HS-27A (cell line): ENCODE measurements around the gene ATP8A2.

Experiments
- DNase-seq: peaks from one replicate; pipeline ENCODE4 v3.0.0-alpha.2; 2012; ENCODE audit warnings: low read depth, missing footprints

The ATP8A2 gene

DNA sequence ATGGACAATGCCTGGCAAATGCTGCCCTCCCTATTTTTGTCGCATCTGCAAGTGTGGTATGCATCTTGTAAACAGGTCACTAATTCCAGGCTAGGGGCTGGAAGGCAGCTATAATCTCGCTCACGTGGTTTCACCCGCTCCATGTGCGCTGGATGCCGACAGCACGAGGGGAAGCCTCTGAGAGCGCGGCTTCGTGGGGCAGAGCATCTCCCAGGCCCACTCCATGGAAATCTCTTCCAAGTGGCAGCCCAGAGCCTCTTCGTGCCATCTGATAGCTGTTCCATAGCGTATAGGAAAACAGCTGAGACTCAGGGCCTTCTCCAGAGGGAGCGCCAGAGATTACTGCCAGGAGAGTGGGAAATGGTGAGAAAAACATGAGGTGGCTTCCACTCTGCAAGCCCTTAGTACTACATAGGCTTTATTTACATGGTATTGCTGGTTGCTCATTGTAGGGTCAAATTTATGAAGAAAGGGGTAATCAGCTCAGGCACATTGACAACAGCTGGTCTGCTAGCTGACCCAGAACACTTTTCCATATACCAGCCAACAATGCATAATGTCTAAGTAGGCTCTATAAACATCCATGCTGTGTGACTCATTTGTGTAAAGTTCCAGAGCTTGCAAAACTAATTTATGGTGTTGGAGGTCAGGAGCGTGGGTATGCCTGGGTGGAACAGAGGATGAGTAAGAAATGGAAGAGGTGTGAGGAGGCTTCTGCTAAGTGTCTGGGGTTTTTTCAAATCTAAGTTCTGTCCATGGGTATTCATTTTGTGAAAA lies 514.9 kb downstream of the ATP8A2 start:
- DNase-seq, result no peak

DNA sequence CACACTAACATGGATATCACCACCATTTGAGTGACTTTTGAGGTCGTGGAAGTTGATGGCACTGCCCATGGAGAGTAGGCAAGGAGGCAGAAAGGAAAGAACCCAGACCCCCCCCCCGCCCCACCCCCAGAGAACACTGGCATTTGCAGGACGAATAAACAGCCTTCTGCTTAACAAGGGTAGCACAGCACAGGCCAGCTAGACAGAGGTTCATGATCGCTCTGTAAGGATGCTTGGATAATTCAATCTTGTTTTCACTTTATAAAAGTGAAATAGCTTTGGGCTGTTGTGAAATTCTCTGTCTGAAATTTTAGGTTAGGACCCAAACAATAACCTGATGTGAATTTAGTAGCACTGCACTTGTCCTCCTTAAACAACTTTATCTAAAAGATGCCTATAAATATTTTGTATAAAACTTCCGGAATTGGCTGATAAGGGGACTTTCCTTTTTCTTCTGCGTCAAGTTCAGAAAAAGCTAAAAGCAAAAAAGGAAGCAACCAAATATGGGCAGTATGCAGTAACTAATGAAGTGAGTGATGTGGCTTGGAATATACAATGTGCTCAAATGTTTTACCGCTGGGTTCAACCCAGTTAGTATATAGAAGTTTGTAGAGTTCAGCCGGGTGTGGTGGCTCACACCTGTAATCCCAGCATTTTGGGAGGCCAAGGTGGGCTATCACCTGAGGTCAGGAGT lies 516.3 kb downstream of the ATP8A2 start:
- no peak for DNase-seq

DNA sequence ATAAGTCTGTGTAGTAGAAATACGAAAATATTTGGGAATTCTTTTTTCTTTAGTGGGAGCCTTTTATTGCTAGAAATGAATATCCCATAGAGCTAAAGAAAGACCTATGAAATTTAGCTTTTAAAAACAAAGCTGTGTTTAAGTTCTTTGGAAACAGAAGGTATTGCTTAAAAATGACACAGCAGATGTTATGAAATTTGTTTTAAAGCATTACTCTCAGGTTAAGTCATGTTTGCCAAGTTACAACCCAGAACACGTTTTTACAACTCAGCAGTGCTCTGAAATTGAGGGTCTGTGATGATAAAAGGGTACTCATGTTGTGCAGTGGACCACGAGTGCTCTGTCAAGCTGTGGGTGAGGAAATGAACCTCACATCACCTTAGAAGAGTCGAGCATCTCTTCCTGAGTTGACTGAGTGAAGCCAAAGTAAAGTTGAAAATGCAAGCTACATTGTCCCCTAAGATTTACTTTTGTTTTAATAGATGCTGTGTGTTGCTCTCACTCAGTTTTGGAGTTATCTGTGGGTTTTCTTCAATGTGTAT lies 519.0 kb downstream of the ATP8A2 start:
- DNase-seq, result no peak

DNA sequence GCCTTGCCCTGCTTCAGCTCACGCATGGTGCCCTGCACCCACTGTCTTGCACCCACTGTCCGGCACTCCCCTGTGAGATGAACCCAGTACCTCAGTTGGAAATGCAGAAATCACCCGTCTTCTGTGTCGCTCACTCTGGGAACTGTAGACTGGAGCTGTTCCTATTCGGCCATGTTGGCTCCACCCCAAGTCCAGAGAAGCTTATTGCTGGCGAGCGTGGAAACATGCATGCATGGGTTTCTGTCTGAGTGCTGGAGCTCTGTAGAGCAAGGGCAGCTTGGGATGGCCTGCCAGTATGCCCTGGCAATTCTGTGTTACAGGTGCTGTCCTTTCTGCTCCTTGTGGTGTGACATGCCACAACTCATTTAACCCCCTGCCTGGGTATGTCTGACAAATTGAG lies 527.2 kb downstream of the ATP8A2 start:
- no peak for DNase-seq

DNA sequence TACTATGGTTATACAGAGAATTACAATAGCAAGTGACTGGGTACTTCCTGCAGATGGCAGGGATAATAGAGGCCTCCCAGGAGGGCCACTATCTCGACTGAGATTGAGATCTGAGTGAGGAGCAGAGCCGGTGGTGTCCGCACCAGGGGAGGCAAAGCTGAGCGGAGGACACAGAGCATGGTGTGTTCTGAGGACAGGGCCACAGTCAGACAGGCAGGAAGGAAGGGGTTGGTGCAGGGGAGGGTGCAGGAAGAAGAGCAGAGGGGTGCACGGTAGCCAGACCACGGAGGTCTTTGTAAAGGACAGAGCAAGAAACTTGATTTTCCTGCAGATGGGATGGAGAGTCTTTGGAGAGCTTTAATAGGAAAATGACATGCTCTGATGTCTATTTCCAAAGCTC lies 527.7 kb downstream of the ATP8A2 start:
- no peak for DNase-seq

DNA sequence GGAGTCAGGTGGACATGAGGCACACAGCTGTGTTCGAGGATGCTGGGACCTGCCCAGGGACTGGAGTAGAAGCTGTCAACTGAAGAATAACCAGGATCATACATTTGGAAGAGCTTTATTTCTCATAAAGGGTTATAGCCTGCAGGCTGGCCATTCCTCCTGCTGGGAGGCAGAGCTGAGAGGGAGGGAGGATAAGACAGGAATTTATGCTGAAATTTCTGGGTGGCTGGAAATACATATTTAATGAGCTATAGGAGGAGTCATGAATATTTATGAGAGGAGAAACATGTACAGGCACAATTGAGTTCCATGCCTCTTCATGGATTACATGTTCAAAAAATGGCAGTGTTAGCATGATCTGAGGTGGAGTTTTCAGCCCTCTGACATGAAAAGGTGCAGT lies 528.2 kb downstream of the ATP8A2 start:
- DNase-seq, result no peak

DNA sequence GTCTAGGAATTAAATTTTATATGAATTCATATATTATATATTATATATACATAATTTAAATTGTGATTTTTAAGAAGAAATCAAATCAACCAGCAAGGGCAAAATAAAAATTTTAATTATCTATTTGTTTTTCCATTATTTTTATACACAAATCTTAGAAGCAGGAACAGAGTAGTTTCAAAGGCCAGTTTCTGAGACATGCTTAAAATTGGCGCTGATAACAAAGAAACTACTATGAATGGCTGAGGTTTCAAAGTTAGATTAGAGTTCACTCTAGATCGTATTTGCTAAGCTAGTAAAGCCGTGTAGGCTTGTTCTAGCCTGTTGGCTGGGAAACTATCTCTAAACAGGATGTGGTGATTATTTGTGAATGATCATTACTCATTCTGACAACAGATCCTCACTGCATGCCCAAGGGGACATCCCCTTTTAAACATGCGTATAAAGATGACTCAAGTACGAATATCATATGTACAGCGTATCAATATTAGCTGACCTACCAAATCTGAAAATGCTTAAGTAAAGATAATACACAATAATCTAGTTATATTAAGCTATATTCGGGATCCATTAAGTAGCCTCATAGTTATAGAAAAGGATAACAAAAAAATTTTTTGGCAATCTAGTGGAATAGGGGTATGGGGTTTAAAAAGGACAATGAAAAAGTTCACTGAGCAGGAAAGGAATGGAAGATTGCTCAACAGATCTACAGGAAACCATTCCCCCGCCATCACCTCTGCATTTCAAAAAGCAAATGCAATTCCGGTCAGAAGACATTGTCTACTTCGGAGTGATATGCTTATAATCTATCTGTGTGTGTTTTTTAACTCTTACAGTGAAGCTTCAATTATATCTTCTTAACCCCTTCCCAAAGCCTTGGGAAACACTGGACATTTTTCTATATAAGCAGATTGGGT lies 529.9 kb downstream of the ATP8A2 start:
- no peak for DNase-seq

DNA sequence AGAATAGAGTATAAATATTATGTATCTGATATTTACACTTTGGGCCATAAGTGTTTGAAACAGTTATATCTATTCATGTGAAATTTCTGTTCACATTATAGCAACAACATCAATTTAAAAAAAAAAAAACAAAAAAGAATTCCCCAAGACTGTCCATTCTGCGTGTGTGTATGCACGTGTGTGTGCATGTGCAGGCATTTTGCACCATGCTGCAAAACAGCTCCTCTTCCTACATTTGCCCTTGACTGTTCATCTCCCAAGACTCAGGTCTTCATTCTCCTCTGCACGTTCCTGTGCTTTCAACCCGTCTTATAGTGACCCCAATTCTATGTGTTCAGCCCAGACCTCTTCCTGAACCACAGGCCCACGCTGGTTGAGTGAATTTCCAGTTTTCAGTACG lies 530.7 kb downstream of the ATP8A2 start:
- no peak for DNase-seq

DNA sequence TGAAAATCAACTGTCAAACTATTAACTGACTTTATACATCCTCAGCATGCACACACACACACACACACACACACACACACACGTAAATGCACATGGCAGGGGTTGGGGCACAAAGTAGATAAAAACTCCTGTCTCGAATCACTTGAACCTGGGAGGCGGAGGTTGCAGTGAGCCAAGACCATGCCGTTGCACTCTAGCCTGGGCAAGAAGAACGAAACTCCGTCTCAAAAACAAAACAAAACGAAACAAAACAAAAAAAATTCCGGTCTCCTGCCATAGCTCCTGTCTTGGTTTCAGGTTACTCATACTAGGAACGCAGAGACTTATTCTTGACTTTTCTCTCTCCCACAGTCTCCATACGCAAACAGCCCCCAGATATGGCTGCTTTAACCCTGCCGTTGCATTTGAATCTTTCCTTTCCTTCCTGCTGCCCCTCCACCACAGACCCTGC lies 531.1 kb downstream of the ATP8A2 start:
- no peak for DNase-seq

DNA sequence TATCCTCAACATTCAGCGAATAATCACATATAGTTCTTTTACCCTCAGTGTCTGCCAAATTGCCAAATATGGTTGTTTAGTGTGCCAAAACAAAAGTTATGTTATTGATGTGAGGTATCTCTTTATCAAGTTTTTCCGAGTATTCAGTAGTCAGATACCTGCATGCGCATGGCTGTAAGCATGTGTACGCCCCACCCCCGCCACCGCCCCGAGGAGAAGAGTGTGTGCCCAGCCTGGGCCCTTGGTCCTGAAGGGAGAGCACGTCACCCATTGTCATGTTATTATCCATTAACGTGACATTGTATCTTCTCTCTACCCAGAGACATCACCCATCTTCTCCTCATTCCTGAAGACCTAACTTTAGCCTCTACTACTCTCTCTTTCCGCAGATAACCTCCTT lies 533.1 kb downstream of the ATP8A2 start:
- no peak for DNase-seq

DNA sequence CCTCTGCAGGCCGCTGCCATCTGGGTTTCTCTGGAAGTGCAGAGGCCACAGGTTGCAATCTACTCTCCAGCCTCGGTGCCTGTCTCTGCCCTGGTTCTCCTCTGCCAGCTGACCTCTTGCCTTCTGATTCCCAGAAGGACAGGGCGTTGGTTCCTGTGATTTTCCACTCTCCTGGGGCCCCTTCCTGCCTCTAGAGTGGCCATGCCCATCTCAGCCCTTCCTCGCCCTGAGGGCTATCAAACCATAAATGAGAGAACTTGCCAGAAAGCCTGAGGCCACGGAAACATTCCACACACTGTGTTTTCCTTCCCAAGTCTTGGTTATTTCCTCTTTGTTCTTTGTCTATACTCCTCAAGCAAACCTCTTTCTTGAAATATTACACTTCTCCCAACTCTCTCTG lies 533.8 kb downstream of the ATP8A2 start:
- no peak for DNase-seq

DNA sequence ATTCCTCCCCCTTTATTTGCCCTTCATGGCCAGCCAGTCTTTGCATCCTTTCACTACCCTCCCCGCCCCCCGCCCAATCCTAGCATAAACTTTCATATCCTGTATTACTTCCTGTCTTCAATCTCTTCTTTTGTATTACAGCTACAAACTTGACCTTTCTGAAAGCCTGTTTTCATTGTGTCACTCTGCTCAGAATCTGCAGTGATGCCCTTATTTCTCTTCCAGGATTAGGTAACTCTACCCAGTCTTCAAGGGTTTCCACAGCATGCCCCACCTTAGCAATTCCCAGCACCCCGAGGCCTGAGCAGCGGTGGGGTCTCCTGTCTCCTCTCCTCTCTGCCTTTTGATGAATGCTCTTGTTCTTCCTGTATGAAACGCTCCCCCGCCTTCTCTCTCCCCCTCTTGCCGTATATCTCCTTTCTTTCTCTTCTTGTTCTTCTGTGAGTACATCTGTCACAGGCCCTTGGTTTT lies 534.5 kb downstream of the ATP8A2 start:
- DNase-seq, result no peak

DNA sequence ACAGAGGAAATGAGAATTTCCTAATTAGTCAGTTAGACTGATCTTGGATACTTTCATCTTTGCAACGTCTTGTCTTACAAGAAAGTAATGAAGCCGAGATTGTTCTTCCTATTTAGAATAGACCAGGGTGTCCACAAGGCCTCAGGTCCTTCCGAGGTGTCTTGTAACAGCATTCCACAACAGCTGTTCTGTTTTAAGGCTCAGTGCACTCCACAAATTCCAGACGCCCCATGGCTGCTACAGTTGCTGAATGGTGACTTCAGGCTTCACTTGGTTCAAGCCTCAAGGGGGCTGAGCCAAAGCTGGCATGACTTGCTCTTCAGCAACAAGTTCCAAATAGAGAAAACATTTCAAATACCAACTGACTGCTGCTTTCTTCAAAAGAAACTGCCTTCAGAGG lies 536.6 kb downstream of the ATP8A2 start:
- DNase-seq, result no peak

DNA sequence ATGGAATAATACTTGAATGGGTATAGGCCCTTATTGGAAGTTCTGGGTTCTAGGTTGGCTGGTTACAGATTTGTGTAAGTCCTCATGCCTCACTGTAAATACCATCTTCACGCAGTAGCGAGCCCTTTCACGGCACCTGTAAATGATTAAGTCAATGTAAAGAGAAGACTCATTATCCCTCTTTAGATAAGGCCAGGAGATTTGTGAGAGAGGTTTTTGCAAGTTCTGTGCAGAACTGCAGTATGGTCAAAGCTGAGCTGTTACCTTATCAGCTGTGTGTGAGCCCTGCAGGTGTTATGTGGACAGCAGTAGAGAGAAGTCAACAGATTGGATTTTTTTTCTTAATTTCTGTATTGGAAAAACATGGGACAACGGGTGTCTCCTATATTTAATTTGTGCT lies 538.5 kb downstream of the ATP8A2 start:
- no peak for DNase-seq

DNA sequence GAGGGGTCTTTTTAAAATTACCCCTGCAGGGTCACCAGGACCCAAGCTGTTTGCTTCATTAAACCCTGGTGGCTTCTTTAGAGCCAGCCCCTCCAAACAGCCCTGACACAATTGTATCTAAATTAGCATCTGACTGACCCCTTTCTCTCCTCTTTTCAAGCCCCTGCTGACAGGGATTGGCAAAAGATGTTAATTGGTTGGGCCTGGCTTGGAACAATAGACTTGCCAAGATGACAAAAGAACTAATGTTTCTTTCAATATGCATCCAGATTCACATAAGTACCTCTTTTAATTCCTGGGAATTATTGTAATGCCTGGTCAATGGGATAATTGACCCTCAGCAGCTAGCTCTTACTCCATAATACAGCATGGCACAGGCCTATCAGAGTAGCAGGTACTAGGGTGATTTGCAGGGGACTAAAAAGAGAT lies 539.2 kb downstream of the ATP8A2 start:
- DNase-seq, result no peak

DNA sequence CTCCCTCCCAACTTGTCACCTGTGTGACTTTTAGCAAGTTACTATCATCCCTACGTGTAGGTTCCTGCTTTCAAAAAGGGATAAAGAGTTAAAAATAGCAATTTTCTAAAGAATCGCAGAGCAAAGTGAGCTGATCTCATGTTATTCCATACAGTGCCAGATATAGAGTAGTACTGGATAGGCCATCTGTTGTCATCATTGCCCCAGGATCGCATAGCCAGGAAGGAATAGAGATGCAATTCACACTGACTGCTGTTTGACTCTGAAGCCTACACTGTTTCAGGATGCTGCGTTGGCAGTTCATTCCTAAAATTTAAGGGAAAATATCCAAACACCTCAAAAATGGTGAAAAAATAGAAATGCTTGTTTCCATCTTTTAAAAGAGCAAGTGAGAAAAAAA lies 541.2 kb downstream of the ATP8A2 start:
- no peak for DNase-seq

DNA sequence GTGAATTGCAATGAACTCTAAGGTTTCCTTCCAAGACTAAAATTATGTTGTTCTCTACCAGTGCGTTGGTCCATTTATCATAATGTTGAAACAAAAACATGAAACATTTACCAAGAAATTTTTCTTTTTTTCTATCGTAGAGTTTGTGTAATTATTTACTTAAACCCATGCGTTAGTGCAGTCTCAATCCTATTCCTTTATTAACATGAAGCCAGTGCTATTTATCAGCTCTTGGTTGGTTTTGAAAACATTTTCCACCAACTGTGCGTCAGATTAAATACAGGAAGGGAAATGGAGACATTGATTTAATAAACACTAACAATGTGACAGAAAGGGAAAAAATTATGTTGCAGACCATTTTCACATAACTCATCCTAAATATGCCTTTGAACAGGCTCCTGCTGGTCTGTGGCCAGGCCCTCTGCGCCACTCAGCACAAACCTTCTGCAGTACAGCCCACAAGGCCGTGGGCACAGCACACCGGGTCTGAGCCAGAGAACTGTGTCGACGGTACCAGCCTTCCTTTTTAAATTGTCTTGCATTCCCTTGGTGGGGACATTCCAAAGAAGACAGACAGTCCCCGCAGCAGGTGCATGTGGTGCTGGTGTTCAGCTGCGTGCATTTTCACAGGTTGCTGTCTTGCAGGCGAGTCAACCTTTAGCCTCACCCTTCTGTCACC lies 544.2 kb downstream of the ATP8A2 start:
- DNase-seq, result no peak

DNA sequence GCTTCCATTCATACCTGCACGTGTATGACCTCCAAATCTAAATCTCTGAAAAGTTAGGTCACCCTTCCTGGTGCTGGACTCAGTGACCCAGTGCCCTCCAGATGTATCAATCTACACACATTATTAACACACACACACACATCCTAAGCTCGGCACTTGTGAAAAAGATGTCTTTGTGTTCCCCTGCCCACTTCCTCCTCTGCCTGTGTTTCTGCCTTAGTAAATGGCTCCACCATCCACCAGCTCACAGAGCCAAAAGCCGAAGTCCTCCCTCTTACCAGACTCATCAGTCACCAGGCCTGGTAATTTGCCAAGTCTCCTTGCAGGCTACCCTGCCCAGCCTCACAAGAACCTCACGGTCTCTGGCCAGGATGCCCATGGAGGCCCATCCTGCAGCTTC lies 548.5 kb downstream of the ATP8A2 start:
- DNase-seq, result no peak

DNA sequence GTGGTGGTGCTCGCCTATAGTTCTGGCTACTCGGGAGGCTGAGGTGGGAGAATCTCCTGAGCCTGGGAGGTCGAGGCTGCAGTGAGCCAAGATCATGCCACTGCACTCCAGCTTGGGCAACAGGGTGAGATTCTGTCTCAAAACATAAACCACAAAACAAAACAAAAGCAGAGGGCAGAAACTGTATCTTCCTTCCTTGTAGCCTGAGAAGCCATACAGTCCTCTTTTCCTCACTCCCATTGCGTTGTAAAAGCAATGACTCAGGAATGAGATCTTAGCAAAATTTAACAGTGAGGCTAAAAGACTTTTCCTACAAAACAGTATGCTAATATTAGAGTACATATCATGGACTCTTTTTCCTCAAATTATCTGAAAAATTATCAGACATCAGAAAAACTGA lies 549.2 kb downstream of the ATP8A2 start:
- DNase-seq, result no peak

DNA sequence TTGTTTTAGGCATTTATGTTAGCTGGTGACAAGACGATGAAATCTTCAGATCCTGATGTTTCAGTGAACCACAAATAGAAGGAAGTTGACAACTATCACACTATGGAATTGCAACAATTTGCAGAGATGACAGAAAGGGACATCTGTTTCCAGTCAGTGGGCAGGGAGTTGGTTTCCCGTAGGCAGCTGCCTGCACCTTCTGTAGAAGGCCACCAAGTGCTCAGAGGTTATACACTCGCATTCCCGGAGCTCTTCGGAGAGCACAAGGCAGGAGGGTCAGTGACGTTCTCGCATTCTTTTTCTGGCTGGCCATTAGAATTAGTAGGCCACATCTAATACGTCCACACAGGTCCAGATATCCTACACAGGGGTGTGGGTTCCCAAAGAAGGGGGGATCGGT lies 550.6 kb downstream of the ATP8A2 start:
- no peak for DNase-seq

DNA sequence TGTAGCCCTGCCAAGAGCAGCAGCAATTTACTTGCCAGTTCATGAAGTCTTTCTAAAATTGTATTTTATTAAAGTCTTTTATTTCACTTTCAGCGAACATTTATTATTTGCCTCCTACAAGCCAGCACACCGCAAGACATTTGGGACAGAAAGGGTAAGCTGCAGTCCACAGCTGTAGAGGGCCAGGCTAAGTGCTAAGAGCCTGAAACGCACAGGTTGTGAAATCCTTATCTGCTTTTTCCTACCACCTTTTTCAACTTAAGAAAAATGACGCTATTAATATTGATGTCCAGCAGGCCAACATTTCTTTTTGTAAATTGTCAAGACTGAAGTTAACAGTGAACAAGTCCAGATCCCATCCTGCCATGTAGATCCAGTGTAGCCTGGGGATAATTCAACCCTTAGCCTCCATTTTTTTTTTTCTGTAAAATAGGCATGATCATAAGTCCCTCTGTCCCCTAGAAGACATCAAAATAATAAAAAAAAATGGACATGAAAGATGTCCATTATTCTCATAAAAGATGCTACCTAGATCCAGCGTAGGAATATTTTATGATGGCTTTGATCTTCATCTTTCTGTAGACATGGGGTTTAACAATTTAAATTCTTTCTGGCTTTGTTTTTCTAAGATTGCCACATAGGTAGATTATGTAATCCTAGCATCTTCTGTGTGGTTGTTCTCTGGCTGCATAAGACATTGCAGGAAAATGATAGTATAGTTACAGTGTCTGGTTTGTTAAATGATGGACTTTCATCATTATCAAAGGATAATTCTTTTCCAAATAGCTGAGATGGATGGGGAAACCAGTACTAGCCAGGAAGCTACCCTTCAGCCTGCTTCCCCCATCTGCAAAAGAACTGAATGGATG lies 551.7 kb downstream of the ATP8A2 start:
- DNase-seq, result no peak
